ENCODE results near the gene ST6GALNAC1. TPM values are rescaled to one million over a fixed set of nuclear protein-coding genes. Genes with fewer than 3 reads are reported as not detected.

Gene ST6GALNAC1
- total and polyA plus RNA-seq, 2 of the 4 experiments (the other 2 are of a cell fraction), result not detected

DNA sequence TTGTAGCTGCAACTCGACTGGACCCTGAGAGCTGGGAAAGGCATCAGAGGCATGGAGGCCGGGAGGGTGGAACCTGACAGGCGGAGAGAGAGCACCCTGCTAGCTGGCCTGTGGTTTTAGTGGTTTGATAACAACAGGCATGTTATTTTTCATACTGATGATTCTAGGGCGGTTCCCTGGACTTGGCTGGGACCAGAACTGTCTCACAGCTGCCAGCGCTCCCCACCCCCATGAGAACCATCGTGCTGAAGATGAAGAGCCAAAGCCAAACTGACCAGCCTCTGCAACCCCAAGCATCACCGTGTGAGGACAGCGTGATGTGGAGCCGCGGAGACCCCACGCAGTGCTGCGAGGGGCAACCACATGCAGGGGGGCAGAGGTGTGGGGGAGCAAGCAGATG lies 38.7 kb upstream of the ST6GALNAC1 start:
- no peak overlapping the region for H3K14ac ChIP-seq (replicated peaks; ENCODE audit: low read depth, low read length)
- H3K4me3 ChIP-seq (ENCODE audit: insufficient read depth, low read depth, low read length), result no peak overlapping the region
- 0 out of 2 replicates have a peak overlapping the region, but pooled peaks have one; percentile 10 for H3K9ac ChIP-seq (ENCODE audit: low read depth, low read length)
- H3K56ac ChIP-seq (ENCODE audit: extremely low read depth, insufficient read depth, low read length), result no peak overlapping the region
- in situ Hi-C loops (cut with MboI; ENCODE audit: low sequenced_read_pairs) (no loop called here), intact Hi-C loops (cut with micrococcal nuclease) (loop anchor here (10.0 kb wide), 1 partner anchor 1923 kb away; no protein-coding TSS in a partner anchor), dilution Hi-C loops (cut with HindIII; ENCODE audit: low sequenced_read_pairs, unreplicated experiment) (no loop called here)
- H3K9me3 ChIP-seq (ENCODE audit: control insufficient read depth, insufficient read depth, low read length), result no peaks in the 10 kb centered on the region
- peak overlapping the region; percentile 52 for H2AK5ac ChIP-seq (ENCODE audit: low read depth, low read length)
- H3K27me3 ChIP-seq (ENCODE audit: control insufficient read depth, insufficient read depth, low read length), result no peaks in the 10 kb centered on the region
- 20% methylated on average over 1 of the region's 12 CpGs; no CpG with 5 or more reads in 1 of the 2 experiments for WGBS, 2 experiments (ENCODE audit: extremely low coverage in 2 of 2, insufficient read length in 1 of 2)
- H4K8ac ChIP-seq (ENCODE audit: low read depth in 2 of 2, low read length in 2 of 2), result no peak overlapping the region
- TF ChIP-seq RFX5 (IDR thresholded peaks at IDR 0.05; ENCODE audit: low read depth, low read length) (no peak), FOS (IDR thresholded peaks at IDR 0.05; ENCODE audit: low read depth, low read length) (no peak), SMC3 (IDR thresholded peaks at IDR 0.05; ENCODE audit: low read depth, low read length) (no peak), BHLHE40 (IDR thresholded peaks at IDR 0.05; ENCODE audit: low read depth, low read length) (no peak), CEBPB (IDR thresholded peaks at IDR 0.05; ENCODE audit: low read depth, low read length) (no peak), POLR2A (IDR thresholded peaks at IDR 0.05; ENCODE audit: low read depth, low read length) (no peak), MXI1 (IDR thresholded peaks at IDR 0.05; ENCODE audit: borderline replicate concordance, low read depth, low read length) (no peak), CHD1 (IDR thresholded peaks at IDR 0.05; ENCODE audit: low read depth, low read length) (no peak), NFE2L2 (IDR thresholded peaks at IDR 0.05; ENCODE audit: low read depth, low read length) (no peak), MAFK (IDR thresholded peaks at IDR 0.05; ENCODE audit: low read depth, low read length) (no peak), RAD21 (IDR thresholded peaks at IDR 0.05; ENCODE audit: low read length) (no peak), MAZ (IDR thresholded peaks at IDR 0.05; ENCODE audit: borderline replicate concordance, low read depth, low read length) (no peak)
- TF ChIP-seq, protein P1, sequence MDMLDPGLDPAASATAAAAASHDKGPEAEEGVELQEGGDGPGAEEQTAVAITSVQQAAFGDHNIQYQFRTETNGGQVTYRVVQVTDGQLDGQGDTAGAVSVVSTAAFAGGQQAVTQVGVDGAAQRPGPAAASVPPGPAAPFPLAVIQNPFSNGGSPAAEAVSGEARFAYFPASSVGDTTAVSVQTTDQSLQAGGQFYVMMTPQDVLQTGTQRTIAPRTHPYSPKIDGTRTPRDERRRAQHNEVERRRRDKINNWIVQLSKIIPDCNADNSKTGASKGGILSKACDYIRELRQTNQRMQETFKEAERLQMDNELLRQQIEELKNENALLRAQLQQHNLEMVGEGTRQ (IDR thresholded peaks at IDR 0.05; ENCODE audit: low read depth, low read length), result no peak
- TF ChIP-seq, protein P2, sequence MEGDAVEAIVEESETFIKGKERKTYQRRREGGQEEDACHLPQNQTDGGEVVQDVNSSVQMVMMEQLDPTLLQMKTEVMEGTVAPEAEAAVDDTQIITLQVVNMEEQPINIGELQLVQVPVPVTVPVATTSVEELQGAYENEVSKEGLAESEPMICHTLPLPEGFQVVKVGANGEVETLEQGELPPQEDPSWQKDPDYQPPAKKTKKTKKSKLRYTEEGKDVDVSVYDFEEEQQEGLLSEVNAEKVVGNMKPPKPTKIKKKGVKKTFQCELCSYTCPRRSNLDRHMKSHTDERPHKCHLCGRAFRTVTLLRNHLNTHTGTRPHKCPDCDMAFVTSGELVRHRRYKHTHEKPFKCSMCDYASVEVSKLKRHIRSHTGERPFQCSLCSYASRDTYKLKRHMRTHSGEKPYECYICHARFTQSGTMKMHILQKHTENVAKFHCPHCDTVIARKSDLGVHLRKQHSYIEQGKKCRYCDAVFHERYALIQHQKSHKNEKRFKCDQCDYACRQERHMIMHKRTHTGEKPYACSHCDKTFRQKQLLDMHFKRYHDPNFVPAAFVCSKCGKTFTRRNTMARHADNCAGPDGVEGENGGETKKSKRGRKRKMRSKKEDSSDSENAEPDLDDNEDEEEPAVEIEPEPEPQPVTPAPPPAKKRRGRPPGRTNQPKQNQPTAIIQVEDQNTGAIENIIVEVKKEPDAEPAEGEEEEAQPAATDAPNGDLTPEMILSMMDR (conservative IDR thresholded peaks at IDR 0.05; ENCODE audit: low read depth, low read length), result no peak
- H2BK5ac ChIP-seq (ENCODE audit: low read depth, low read length, poor library complexity, severe bottlenecking), result no peak overlapping the region
- H3K18ac ChIP-seq (ENCODE audit: low read depth, low read length), result no peak overlapping the region
- DNase-seq (no peak), ATAC-seq (ENCODE audit: low read depth) (no peak)
- H3K9me1 ChIP-seq (ENCODE audit: insufficient read depth, low read length), result no peaks in the 10 kb centered on the region
- H4K91ac ChIP-seq (ENCODE audit: insufficient read depth, low read depth, low read length), result no peak overlapping the region
- peaks cover 57% of the 10 kb centered on the region for H3K36me3 ChIP-seq (ENCODE audit: control insufficient read depth, insufficient read depth, low read length)
- POLR2A ChIA-PET (ENCODE audit: unreplicated experiment), result no interaction called here
- H2BK15ac ChIP-seq (ENCODE audit: low read depth, low read length), result no peak overlapping the region
- peak overlapping the region; percentile 58 for H2AK9ac ChIP-seq (replicated peaks; ENCODE audit: low read depth, low read length, poor library complexity)
- H4K20me1 ChIP-seq (ENCODE audit: insufficient read depth, low read length), result peaks cover 27% of the 10 kb centered on the region
- no peak overlapping the region for H3K4me2 ChIP-seq (ENCODE audit: low read depth, low read length)
- CTCF ChIA-PET, result interaction anchor here (1.3 to 1.8 kb wide), 3 partner anchors 10 to 160 kb away, joined by 4 to 6 read pairs (median 4); no protein-coding TSS in a partner anchor
- no peak overlapping the region for H4K5ac ChIP-seq (ENCODE audit: low read depth, low read length)
- H2BK120ac ChIP-seq (ENCODE audit: low read depth, low read length), result no peak overlapping the region
- H3K23ac ChIP-seq (ENCODE audit: low read depth, low read length), result no peak overlapping the region
- peaks cover 3 to 60% of the 10 kb centered on the region in 2 experiments; a peak in 3 of 4 replicates for H3K79me1 ChIP-seq (ENCODE audit: low read depth in 1 of 2, low read length in 2 of 2)
- H3K4me1 ChIP-seq (ENCODE audit: control insufficient read depth, insufficient read depth, low read length), result peaks cover 10% of the 10 kb centered on the region
- H2BK20ac ChIP-seq (ENCODE audit: low read depth, low read length), result no peak overlapping the region
- no peak overlapping the region for H2AFZ ChIP-seq (replicated peaks; ENCODE audit: low read length, poor library complexity)
- H3K27ac ChIP-seq (ENCODE audit: insufficient read depth, low read length), result no peak overlapping the region
- no peak overlapping the region for H3K4ac ChIP-seq (ENCODE audit: low read depth, low read length)
- no TSS peak for BruUV-seq (replicated peaks)
